OCI-LY7 (cell line): ENCODE measurements around the gene ASCL3. TPM values are rescaled to one million over a fixed set of nuclear protein-coding genes. Genes with fewer than 3 reads are reported as not detected.

Experiments
- BruUV-seq: library from RNA; stranded (reverse); fragments of 400-500 nt; replicated peaks from 2 replicates; lab custom pipeline; 2021; lab: Mats Ljungman, UMichigan
- CTCF ChIA-PET: fragments of 300-600 bp; sonication (Branson Sonifier 250); formaldehyde crosslinking; loops from one replicate; lab custom pipeline; 2022; ENCODE audit warnings: antibody characterized with exemption; ENCODE audit not compliant: unreplicated experiment; lab: Charles Lee
- POLR2A ChIA-PET: fragments of 300-600 bp; sonication (Branson Sonifier 250); formaldehyde crosslinking; loops from one replicate; lab custom pipeline; 2022; ENCODE audit warnings: antibody characterized with exemption; lab: Charles Lee
- DNase-seq: peaks from one replicate; pipeline ENCODE4 v3.0.0-alpha.2; 2015; ENCODE audit warnings: low spot score
- H2AFZ ChIP-seq: fragments of 200-600 bp; sonication (generic), shearing (Covaris generic); 2 replicates; pipeline ENCODE4 v1.6.1; 2014; ENCODE audit warnings: mild to moderate bottlenecking, antibody characterized with exemption, low read length, moderate library complexity
- H3K27ac ChIP-seq: fragments of 200-600 bp; sonication (generic); 2 replicates; pipeline ENCODE4 v1.5.1; 2014; ENCODE audit warnings: mixed run types, low read depth, mild to moderate bottlenecking, moderate library complexity, low read length, inconsistent platforms; ENCODE audit not compliant: poor library complexity, severe bottlenecking
- H3K36me3 ChIP-seq: fragments of 200-600 bp; sonication (generic); 2 replicates; pipeline ENCODE4 v1.6.1; 2014; ENCODE audit warnings: mild to moderate bottlenecking, antibody characterized with exemption, low read length, moderate library complexity, mixed read lengths; ENCODE audit not compliant: insufficient read depth
- H3K4me1 ChIP-seq: fragments of 200-600 bp; sonication (generic); 2 replicates; pipeline ENCODE4 v1.5.1; 2014; ENCODE audit warnings: mild to moderate bottlenecking, low read length; ENCODE audit not compliant: insufficient read depth, poor library complexity, severe bottlenecking
- H3K4me2 ChIP-seq: fragments of 200-600 bp; sonication (generic); 2 replicates; pipeline ENCODE4 v1.6.1; 2014; ENCODE audit warnings: mild to moderate bottlenecking, low read length
- H3K4me3 ChIP-seq: fragments of 200-600 bp; sonication (generic); 2 replicates; pipeline ENCODE4 v1.5.1; 2014; ENCODE audit warnings: mild to moderate bottlenecking, low read depth, low read length; ENCODE audit not compliant: poor library complexity, severe bottlenecking
- H3K79me2 ChIP-seq: fragments of 200-600 bp; sonication (generic); 2 replicates; pipeline ENCODE4 v1.6.1; 2016; ENCODE audit warnings: low read depth, mild to moderate bottlenecking, low read length, moderate library complexity, mixed read lengths; ENCODE audit not compliant: insufficient read depth
- H3K9me2 ChIP-seq: fragments of 200-600 bp; sonication (generic); 2 replicates; pipeline ENCODE4 v1.6.1; 2016; ENCODE audit warnings: mild to moderate bottlenecking, low read length, mixed read lengths; ENCODE audit not compliant: insufficient read depth
- H3K9me3 ChIP-seq: fragments of 200-600 bp; sonication (generic); 2 replicates; pipeline ENCODE4 v1.6.1; 2014; ENCODE audit warnings: mild to moderate bottlenecking, mixed run types, low read length, mixed read lengths
- H4K20me1 ChIP-seq: fragments of 200-600 bp; sonication (generic); 2 replicates; pipeline ENCODE4 v1.6.1; 2014; ENCODE audit warnings: mild to moderate bottlenecking, antibody characterized with exemption, low read length, moderate library complexity, mixed read lengths; ENCODE audit not compliant: insufficient read depth
- CTCF ChIP-seq: fragments of 200-600 bp; sonication (generic); conservative IDR thresholded peaks from 2 replicates; pipeline ENCODE4 v1.5.1; 2014; ENCODE audit warnings: mild to moderate bottlenecking, antibody characterized with exemption, low read length, moderate library complexity, mixed read lengths
- EZH2phosphoT487 ChIP-seq: fragments of 200-600 bp; sonication (generic); IDR thresholded peaks from 2 replicates; pipeline ENCODE4 v1.6.1; 2018; ENCODE audit warnings: low read depth, borderline replicate concordance, mild to moderate bottlenecking, mixed run types, antibody characterized with exemption, low read length, moderate library complexity, mixed read lengths
- intact Hi-C: fragments of 100-400 bp; cut with micrococcal nuclease; formaldehyde crosslinking; loops from one replicate; pipeline ENCODE4 v1.10.0; 2022; ENCODE audit not compliant: unreplicated experiment
- total RNA-seq, 2 experiments: library from RNA; depleted of rRNA in 1 of 2; stranded (reverse); fragments of >200 nt in 1 of 2; shearing (Covaris generic) in 1 of 2; gene quantifications; 2 replicates each; pipeline ENCODE4 v1.2.3, GENCODE V29; 2014 to 2022

ASCL3 gene
- total RNA-seq, 2 experiments from 2014 or later = not detected

GRCh38 chr11:8910649-8911026 is 32.2 kb downstream of the ASCL3 start:
- peak overlapping the region; percentile 66 for H3K4me2 ChIP-seq
- H3K79me2 ChIP-seq = peaks cover 5% of the 10 kb centered on the region; the same call in 1 of the 2 replicates
- H3K9me3 ChIP-seq = no peaks in the 10 kb centered on the region
- peak overlapping the region; percentile 77 for H3K4me3 ChIP-seq
- no TSS peak for BruUV-seq
- H3K4me1 ChIP-seq = peaks cover 23% of the 10 kb centered on the region
- ChIA-PET CTCF (interaction anchor here (0.6 kb wide), 1 partner anchor 982 kb away, joined by 24 read pairs; no protein-coding TSS in a partner anchor), POLR2A (interaction anchor here (0.6 to 1.9 kb wide), 3 partner anchors 54 to 1950 kb away, joined by 3 to 5 read pairs (median 4); partner anchors contain the start of gene TMEM9B)
- H3K36me3 ChIP-seq = peaks cover 6% of the 10 kb centered on the region; the same call in 1 of the 2 replicates
- TF ChIP-seq CTCF (no peak), EZH2phosphoT487 (no peak)
- peak overlapping the region; percentile 84 for H2AFZ ChIP-seq
- H3K27ac ChIP-seq = no peak overlapping the region
- no peak for DNase-seq
- H4K20me1 ChIP-seq = no peaks in the 10 kb centered on the region
- no peaks in the 10 kb centered on the region for H3K9me2 ChIP-seq
- intact Hi-C loops = loop anchor here (1.0 to 10.0 kb wide), 5 partner anchors 54 to 844 kb away; partner anchors contain the start of genes TMEM9B and ZNF143

GRCh38 chr11:8908099-8908498 is 34.7 kb downstream of the ASCL3 start:
- H4K20me1 ChIP-seq = no peaks in the 10 kb centered on the region
- H3K27ac ChIP-seq = no peak overlapping the region
- ChIA-PET CTCF (no interaction called here), POLR2A (interaction anchor here (0.6 to 0.7 kb wide), 2 partner anchors 10 to 18 kb away, joined by 3 read pairs; no protein-coding TSS in a partner anchor)
- no peak overlapping the region for H2AFZ ChIP-seq
- BruUV-seq = no TSS peak
- H3K9me3 ChIP-seq = no peaks in the 10 kb centered on the region
- peaks cover 5% of the 10 kb centered on the region; the same call in 1 of the 2 replicates for H3K79me2 ChIP-seq
- H3K36me3 ChIP-seq = no peaks in the 10 kb centered on the region
- no peak for DNase-seq
- peaks cover 6% of the 10 kb centered on the region for H3K4me1 ChIP-seq
- TF ChIP-seq CTCF = no peak
- no peak for TF ChIP-seq EZH2phosphoT487
- no peak overlapping the region for H3K4me2 ChIP-seq
- intact Hi-C loops = no loop called here
- H3K9me2 ChIP-seq = no peaks in the 10 kb centered on the region
- no peak overlapping the region for H3K4me3 ChIP-seq

- TF ChIP-seq CTCF = no peak
- no peak for TF ChIP-seq EZH2phosphoT487
- no peaks in the 10 kb centered on the region for H4K20me1 ChIP-seq
- DNase-seq = no peak
- CTCF ChIA-PET = no interaction called here
- no peak overlapping the region for H2AFZ ChIP-seq
- H3K9me3 ChIP-seq = no peaks in the 10 kb centered on the region
- H3K36me3 ChIP-seq = no peaks in the 10 kb centered on the region
- BruUV-seq = no TSS peak
- no peak overlapping the region for H3K4me2 ChIP-seq
- no peaks in the 10 kb centered on the region for H3K9me2 ChIP-seq
- H3K4me1 ChIP-seq = no peaks in the 10 kb centered on the region
- POLR2A ChIA-PET = interaction anchor here (1.0 kb wide), 1 partner anchor 29 kb away, joined by 3 read pairs; no protein-coding TSS in a partner anchor
- intact Hi-C loops = no loop called here
- H3K4me3 ChIP-seq = no peak overlapping the region
- H3K79me2 ChIP-seq = peaks cover under 1% of the 10 kb centered on the region; the same call in 1 of the 2 replicates
- no peak overlapping the region for H3K27ac ChIP-seq
Measured at GRCh38 chr11:8907116-8907515, 35.7 kb downstream of the ASCL3 start.
